Tibial artery (tissue), 4 donors: ENCODE results near the gene FHOD1.

ENCODE experiments used
- DNase-seq, 2 donors: peaks; one replicate each; pipeline ENCODE4 v3.0.0-alpha.2; 2019
- H3K27ac ChIP-seq, 2 donors: fragments of 200-600 bp; sonication (generic) in 1 of 2; 1 replicate in 1 of 2; 2 replicates in 1 of 2; pipeline ENCODE4 v1.5.1; 2018 to 2019; ENCODE audit warnings: mild to moderate bottlenecking in 1 of 2
- H3K27me3 ChIP-seq, 2 donors: fragments of 200-600 bp; sonication (generic) in 1 of 2; one replicate each; pipeline versions ENCODE4 v1.5.1 to v1.6.0; 2016 to 2019
- H3K36me3 ChIP-seq, 3 donors: fragments of 200-600 bp; sonication (generic) in 2 of 3; one replicate each; pipeline ENCODE4 v1.5.1; 2016 to 2019; ENCODE audit warnings: mild to moderate bottlenecking in 2 of 3
- H3K4me1 ChIP-seq, 4 donors: fragments of 200-600 bp; sonication (generic) in 2 of 4; 1 replicate in 3 of 4; 2 replicates in 1 of 4; pipeline ENCODE4 v1.5.1; 2016 to 2019
- H3K4me3 ChIP-seq, 2 donors: fragments of 200-600 bp; sonication (generic) in 1 of 2; 1 replicate in 1 of 2; 2 replicates in 1 of 2; pipeline ENCODE4 v1.5.1; 2018 to 2019; ENCODE audit warnings: mild to moderate bottlenecking in 2 of 2
- H3K9me3 ChIP-seq, 3 donors: fragments of 200-600 bp; sonication (generic) in 1 of 3; one replicate each; pipeline ENCODE4 v1.5.1; 2016 to 2019
- CTCF ChIP-seq, 2 experiments: fragments of 200-600 bp in 1 of 2; fragments of 450-650 bp in 1 of 2; IDR thresholded peaks; one replicate each; pipeline ENCODE4 v1.5.1; 2017 to 2019; ENCODE audit warnings: antibody characterized with exemption in 2 of 2, mild to moderate bottlenecking in 1 of 2, moderate library complexity in 1 of 2
- intact Hi-C: fragments of 100-400 bp; cut with DNase I; formaldehyde crosslinking; loops from one replicate; pipeline ENCODE4 v1.15.0; 2023; ENCODE audit warnings: low total_unique reads

The FHOD1 gene

GRCh38 chr16:67179421-67180080 is 67.7 kb downstream of the FHOD1 start:
- DNase-seq, result no peak
- Histone ChIP-seq H3K4me1 (peaks cover 2 to 43% (median 36%) of the 10 kb centered on the region in 4 donors), H3K4me3 (no peak overlapping the region), H3K27me3 (no peaks in the 10 kb centered on the region), H3K27ac (no peak overlapping the region), H3K9me3 (no peaks in the 10 kb centered on the region), H3K36me3 (peaks cover 0 to 12% (median 6%) of the 10 kb centered on the region in 3 donors)
- intact Hi-C loops, result loop anchor here (10.0 kb wide), 2 partner anchors 155 to 205 kb away; partner anchors contain the start of gene CBFB
- TF ChIP-seq CTCF (IDR thresholded peaks at IDR 0.05), result no peak
